ENCODE data around the gene QSOX1.

Gene QSOX1

DNA sequence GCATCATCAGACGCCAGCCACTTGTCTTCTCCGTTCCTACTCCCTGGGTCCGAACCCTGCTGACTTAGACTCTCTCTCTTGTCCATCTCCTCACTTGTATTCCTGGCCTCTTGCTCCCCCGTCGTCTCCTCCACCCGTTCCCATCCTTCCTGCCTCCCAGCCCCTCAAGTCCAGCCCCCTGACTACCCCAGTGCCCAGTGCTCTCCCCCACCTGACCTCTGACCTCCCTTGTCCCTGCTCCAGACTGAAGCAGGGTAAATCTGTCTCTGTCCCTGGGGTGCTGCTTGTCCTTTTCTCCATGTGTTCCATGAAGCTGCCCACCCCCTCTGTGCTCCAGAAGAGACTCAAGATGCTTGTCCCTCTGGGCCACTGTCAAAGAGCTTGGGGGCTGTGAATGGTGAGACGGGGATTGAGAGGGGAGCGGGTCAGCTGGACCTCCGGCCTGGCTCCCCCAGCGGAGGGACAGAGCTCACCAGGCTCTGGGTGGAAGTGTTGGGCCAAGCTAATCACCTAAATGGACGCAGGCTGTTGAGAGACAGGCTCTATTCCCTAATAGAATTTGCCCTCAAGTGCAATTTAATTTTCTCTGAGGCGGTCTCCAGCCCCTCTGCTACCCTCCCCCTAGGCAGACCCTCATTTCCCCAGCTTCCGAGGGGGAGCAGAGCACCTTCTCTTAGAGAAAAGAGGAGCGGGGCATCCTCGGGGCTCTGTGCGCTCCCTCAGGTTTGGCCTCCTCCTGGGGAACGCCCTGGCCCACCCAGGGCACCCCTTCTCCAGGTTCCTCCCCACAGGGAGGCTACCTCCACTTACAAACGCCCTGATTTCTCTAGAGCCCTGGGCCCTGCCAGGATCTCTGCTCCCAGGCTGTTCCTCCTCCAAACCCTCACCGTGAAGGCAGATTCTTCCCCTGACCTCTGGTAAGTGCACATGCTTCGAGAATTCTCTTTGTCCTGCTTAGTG lies 64.4 kb downstream of the QSOX1 start:
- DNase-seq: no peak

DNA sequence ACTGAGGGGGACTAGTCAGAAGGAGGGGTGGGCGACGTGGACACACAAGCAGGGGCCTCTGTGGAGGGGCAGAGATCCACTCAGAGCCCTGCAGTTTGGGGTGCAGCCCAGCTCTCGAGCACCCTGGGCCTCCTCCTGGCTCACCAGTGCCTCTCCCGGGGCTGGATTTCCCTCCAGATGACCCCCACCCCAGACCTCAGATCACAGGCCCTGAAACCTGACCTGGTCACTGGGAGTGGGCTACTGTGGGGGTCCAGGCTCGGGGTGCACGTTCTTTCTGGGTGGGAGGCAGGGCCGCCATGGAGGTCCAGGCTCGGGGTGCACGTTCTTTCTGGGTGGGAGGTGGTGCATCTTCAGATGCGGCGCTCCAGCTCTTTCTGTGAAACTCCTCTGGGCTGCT lies 65.1 kb downstream of the QSOX1 start:
- DNase-seq: no peak

GRCh38 chr1:180221462-180221861 lies 66.8 kb downstream of the QSOX1 start:
- DNase-seq: no peak

- no peak for DNase-seq
These were observed 70.2 kb downstream of the QSOX1 start for GRCh38 chr1:180224902-180225301.

- no peak for DNase-seq
These were observed 70.7 kb downstream of the QSOX1 start for GRCh38 chr1:180225403-180225802.

- no peak for DNase-seq
These were observed 73.4 kb downstream of the QSOX1 start for GRCh38 chr1:180227861-180228647.

- DNase-seq: no peak
These were observed 74.2 kb downstream of the QSOX1 start for GRCh38 chr1:180228648-180229482.

GRCh38 chr1:180229483-180230415 lies 75.1 kb downstream of the QSOX1 start, which contains the start of gene LHX4:
LHX4 (plus strand) TSS chr1:180230264; CDS start chr1:180230530, 266 bp downstream.
- DNase-seq: no peak

DNA sequence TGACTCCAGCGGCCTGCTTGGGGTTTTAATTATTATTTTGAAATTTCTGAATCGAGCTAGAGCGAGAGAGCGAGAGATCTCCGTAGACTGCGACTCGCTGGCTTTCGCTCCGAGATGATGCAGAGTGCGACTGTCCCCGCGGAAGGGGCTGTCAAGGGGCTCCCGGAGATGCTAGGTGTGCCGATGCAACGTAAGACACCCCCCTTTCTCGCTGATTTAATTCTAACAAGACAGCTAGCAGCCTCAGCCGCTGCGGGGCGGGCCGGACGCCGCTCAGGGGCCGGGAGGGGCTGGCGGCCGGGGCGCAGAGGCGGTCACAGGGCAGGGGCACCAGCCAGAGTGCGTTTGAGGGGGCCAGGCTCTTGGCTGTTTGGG lies 75.7 kb downstream of the QSOX1 start:
- no peak for DNase-seq

DNA sequence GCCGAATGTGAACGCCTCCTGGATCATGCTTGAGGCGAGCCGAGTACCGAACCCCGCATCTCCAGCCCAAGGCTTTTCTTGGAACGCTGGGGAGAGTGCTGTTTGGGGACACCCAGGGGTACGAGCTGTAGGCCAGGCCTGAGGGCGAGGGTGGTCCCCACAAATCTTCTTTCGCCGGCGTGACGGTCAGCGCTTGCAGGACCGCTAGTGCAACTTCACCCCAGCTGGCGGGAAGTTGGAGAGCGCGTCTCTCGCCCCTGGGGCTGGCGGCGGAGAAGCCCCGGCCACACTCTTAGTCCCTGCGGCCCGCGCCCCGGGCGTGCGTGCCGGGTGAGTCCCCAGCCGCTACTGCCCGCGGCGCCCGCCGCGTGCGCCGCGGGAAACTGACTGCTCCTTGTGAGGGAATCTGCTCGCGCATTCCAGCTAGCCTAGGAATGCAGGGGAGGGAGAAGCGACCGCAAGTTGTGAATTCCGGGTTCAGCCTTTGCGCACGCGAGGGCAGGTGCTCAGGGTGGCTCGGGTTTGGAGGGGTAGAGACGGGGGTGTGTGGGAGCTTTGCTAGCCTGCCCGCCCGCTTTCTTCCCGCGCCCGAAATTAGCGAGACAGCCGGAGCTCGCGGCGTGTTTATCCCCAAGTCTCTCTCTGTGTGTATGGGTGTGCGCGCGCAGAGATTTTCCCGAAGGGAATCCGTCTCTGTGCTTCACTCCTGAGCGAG lies 76.3 kb downstream of the QSOX1 start:
- no peak for DNase-seq

GRCh38 chr1:180231506-180231921 lies 76.8 kb downstream of the QSOX1 start:
- no peak for DNase-seq

- no peak for DNase-seq
These were observed 77.3 kb downstream of the QSOX1 start for GRCh38 chr1:180231936-180232335.

DNA sequence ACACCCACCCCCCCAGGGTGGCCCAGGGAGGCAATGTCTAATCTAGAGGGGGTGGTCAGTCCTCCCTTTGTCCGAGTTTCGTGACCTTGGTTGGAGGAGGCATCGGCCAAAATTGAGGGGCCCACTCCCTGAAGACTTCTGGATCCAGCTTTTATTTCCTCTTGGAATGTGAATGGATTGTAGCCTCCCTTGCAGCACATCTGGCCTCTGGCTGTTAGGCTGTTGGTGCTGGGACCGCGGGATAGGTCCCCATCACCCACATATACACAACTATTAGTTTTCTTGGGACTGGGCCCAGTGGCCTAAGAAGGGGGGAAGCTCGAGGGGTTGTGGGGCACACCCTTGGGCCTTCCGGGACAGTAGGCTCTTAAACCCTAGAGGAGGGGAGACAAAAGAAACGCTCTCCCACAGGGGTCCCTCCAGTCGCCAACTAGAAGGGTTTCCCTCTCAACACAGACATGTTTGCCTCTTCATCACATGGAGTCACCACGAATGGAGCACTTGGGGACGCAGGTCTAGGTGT lies 77.9 kb downstream of the QSOX1 start:
- no peak for DNase-seq

- no peak for DNase-seq
These were observed 78.7 kb downstream of the QSOX1 start for GRCh38 chr1:180233191-180234011.

DNA sequence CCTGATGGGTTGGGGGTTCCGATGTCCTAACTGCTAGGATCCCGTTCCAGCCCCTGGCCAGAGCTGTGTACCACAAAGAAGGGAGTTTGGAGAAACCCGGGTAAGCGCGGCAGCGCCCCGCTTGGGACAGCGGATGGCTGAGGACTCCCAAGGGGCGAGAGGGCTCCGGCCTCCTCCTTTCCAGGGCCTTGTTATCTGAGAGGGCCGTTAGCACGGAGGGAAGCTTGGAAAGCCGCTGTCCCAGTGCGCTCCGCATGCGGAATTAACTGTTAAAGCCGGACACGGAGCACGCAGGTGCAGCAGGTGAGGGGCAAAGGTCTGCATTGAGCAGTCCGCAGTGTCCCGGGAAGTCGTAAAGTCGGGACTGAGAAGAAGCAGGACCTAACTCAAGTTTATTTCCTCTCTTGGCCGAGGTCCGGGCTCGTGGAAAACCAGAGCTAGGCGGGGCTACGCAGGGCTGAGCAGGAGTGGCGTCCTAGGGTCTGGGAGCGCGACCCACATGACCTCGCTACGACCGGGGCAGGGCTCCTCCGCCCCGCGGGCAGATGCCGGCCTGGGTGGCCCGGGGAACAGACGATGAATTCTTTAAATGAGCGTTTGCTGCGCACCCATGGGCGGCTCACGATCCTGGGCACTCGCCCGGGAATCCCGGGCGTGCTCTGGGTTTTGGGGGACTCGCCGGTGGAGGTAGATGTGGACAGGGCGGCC lies 79.9 kb downstream of the QSOX1 start:
- no peak for DNase-seq

DNA sequence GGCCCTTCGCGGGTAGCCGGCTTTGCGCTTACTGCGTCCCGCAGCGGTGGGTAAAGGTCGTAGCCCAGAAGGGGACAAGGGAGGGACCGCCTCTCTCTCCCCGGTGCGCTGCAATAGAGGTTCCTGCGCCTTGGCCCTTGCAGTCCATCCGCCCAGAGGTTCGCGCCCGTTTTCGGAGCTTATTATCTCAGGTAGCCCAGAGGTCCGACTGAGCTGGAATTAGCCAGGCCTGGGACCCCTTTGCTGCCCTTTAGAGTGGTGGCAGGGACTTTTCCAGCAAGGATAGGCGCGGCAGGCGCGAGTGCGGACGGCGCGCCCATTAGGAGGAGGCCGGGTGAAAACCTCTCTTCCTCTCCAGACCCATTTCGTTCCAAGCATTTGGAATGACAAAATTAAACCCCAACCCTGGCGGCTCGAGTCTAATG lies 80.4 kb downstream of the QSOX1 start:
- DNase-seq: no peak

DNA sequence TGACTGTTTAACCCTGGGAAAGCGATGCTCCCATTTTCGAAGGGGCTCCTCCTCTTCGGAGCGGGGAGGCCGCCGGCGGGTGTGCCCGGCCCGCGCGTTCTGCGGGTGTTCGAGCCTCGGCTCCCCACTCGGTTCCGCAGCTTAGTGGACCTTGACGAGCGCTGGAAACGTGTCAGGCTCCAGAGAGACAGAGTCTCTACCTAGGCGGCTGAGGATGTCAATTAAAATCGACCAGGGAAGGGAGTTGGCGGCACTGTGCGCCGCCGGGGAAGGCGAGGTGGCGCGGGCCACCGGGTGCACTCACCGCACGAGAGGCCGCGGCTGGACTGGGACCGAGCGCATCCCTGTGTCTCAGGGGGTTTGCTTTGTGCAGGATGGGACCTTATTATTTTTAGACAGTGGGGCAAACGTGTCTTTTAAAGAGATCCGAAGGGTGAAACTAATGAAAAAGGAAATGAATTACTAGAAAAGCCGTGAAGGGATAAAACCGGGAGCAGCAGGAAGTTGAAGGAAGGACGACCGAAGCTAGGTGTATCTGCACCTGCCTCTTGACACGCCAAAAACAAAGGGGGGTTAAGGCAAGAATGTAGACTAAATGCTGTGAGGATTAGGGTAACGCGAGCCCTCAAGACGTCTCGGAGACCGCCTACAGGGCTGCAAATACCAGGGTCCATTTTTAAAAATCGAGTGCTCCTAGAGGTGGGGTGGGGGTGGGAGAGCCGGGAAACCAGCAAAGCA lies 81.0 kb downstream of the QSOX1 start:
- DNase-seq: no peak
